HepG2 (cell line): ENCODE measurements around the gene ACP1. TPM values are rescaled to one million over a fixed set of nuclear protein-coding genes. Genes with fewer than 3 reads are reported as not detected.
A peak's percentile ranks its signal among the peaks of the same experiment; 100 is the strongest.

Experiments
- FIP1L1 ChIP-seq: fragments of 200-400 bp; formaldehyde crosslinking; IDR thresholded peaks from 2 replicates; pipeline ENCODE4 v1.6.1; 2018; ENCODE audit warnings: low read depth, mild to moderate bottlenecking, low read length, moderate library complexity, borderline replicate concordance; ENCODE audit not compliant: insufficient read depth
- FOSL1 ChIP-seq: sonication (generic); formaldehyde crosslinking; IDR thresholded peaks from 2 replicates; pipeline ENCODE4 v1.9.0; 2021; ENCODE audit warnings: missing genetic modification reagents, borderline replicate concordance
- GATAD2A ChIP-seq: IDR thresholded peaks from 2 replicates; pipeline ENCODE4 v1.6.1; 2016
- GLI4 ChIP-seq: sonication (generic); formaldehyde crosslinking; IDR thresholded peaks from 2 replicates; pipeline ENCODE4 v1.5.1; 2020; ENCODE audit warnings: missing genetic modification reagents, mild to moderate bottlenecking, moderate library complexity, borderline replicate concordance
- HNF4A ChIP-seq: sonication (generic); formaldehyde crosslinking; IDR thresholded peaks from 2 replicates; pipeline ENCODE4 v1.4.0; 2020; ENCODE audit warnings: missing genetic modification reagents
- KLF15 ChIP-seq: sonication (generic); formaldehyde crosslinking; IDR thresholded peaks from 2 replicates; pipeline ENCODE4 v1.8.1; 2023; ENCODE audit warnings: borderline replicate concordance, mild to moderate bottlenecking, inconsistent platforms, missing genetic modification reagents, mixed read lengths
- KMT2A ChIP-seq: sonication (generic); formaldehyde crosslinking; IDR thresholded peaks from 2 replicates; pipeline ENCODE4 v1.4.0; 2020; ENCODE audit warnings: missing genetic modification reagents
- MIER2 ChIP-seq: IDR thresholded peaks from 2 replicates; pipeline ENCODE4 v1.6.1; 2016; ENCODE audit warnings: missing biosample characterization, missing genetic modification reagents
- PHF21A ChIP-seq: sonication (generic); formaldehyde crosslinking; IDR thresholded peaks from 2 replicates; pipeline ENCODE4 v1.5.0; 2020; ENCODE audit warnings: mild to moderate bottlenecking, missing genetic modification reagents
- RFX1 ChIP-seq: fragments of 450-650 bp; IDR thresholded peaks from 2 replicates; pipeline ENCODE4 v1.6.1; 2017
- RNF219 ChIP-seq: sonication (generic); formaldehyde crosslinking; IDR thresholded peaks from 2 replicates; pipeline ENCODE4 v1.5.0; 2020; ENCODE audit warnings: mild to moderate bottlenecking, missing genetic modification reagents
- SATB2 ChIP-seq: sonication (generic); formaldehyde crosslinking; IDR thresholded peaks from 2 replicates; pipeline ENCODE4 v1.5.0; 2020; ENCODE audit warnings: missing genetic modification reagents
- THAP11 ChIP-seq: IDR thresholded peaks from 2 replicates; pipeline ENCODE4 v1.6.1; 2016; ENCODE audit warnings: missing biosample characterization, missing genetic modification reagents
- ZBTB8A ChIP-seq: sonication (generic); formaldehyde crosslinking; IDR thresholded peaks from 2 replicates; pipeline ENCODE4 v1.4.0; 2020; ENCODE audit warnings: mild to moderate bottlenecking, low read depth, missing genetic modification reagents, borderline replicate concordance
- ZNF713 ChIP-seq: sonication (generic); formaldehyde crosslinking; IDR thresholded peaks from 2 replicates; pipeline ENCODE4 v1.4.0; 2020; ENCODE audit warnings: mild to moderate bottlenecking, missing genetic modification reagents
- ZNF772 ChIP-seq: sonication (generic); formaldehyde crosslinking; IDR thresholded peaks from 2 replicates; pipeline ENCODE4 v1.5.0; 2020; ENCODE audit warnings: mild to moderate bottlenecking, missing genetic modification reagents
- ZNF850 ChIP-seq: sonication (generic); formaldehyde crosslinking; conservative IDR thresholded peaks from 2 replicates; pipeline ENCODE4 v1.9.0; 2021; ENCODE audit warnings: mild to moderate bottlenecking, missing genetic modification reagents
- ZSCAN9 ChIP-seq: IDR thresholded peaks from 2 replicates; pipeline ENCODE4 v1.6.1; 2016; ENCODE audit warnings: borderline replicate concordance
- polyA plus RNA-seq, 8 experiments: library from polyadenylated mRNA; depleted of rRNA in 3 of 8; stranded (reverse) in 7 of 8; unstranded in 1 of 8; fragments of >200 nt; fragmentation: Illumina TruSeq in 4 of 8; extraction: Trizol in 4 of 8; gene quantifications; 2 replicates each; pipeline versions ENCODE4 v1.2.1 to v1.2.3, GENCODE V29; 2011 to 2016; ENCODE audit warnings: low read depth in 4 of 8, missing spikeins in 1 of 8, mixed read lengths in 1 of 8; ENCODE audit not compliant: insufficient read depth in 1 of 8
- total RNA-seq, 5 experiments: library from RNA; depleted of rRNA; stranded (reverse); fragments of >200 nt; fragmentation: Illumina TruSeq; extraction: Trizol; gene quantifications; 2 replicates each; pipeline ENCODE4 v1.2.3, GENCODE V29; 2016; ENCODE audit warnings: low read depth in 1 of 5
- TF ChIP-seq, protein P1 (sequence below): sonication (generic); formaldehyde crosslinking; IDR thresholded peaks from 2 replicates; pipeline ENCODE4 v1.8.1; 2023; ENCODE audit warnings: missing genetic modification reagents, inconsistent platforms, borderline replicate concordance
- TF ChIP-seq, protein P2 (sequence below): IDR thresholded peaks from 2 replicates; pipeline ENCODE4 v1.6.1; 2018; ENCODE audit warnings: missing genetic modification reagents
- TF ChIP-seq, protein P3 (sequence below): sonication (generic); formaldehyde crosslinking; IDR thresholded peaks from 2 replicates; pipeline ENCODE4 v1.5.1; 2020; ENCODE audit warnings: missing genetic modification reagents, mild to moderate bottlenecking, borderline replicate concordance
- TF ChIP-seq, protein P4 (sequence below): sonication (generic); formaldehyde crosslinking; IDR thresholded peaks from 2 replicates; pipeline ENCODE4 v1.4.0; 2020; ENCODE audit warnings: mild to moderate bottlenecking, missing genetic modification reagents
- TF ChIP-seq, protein P5 (sequence below): sonication (generic); formaldehyde crosslinking; conservative IDR thresholded peaks from 2 replicates; pipeline ENCODE4 v1.5.0; 2020; ENCODE audit warnings: missing genetic modification reagents

Gene ACP1
- total and polyA plus RNA-seq, 2 of the 13 experiments (the other 11 are each of a cell fraction or from before 2014, with no cell fraction given), result 246 to 348 TPM

DNA sequence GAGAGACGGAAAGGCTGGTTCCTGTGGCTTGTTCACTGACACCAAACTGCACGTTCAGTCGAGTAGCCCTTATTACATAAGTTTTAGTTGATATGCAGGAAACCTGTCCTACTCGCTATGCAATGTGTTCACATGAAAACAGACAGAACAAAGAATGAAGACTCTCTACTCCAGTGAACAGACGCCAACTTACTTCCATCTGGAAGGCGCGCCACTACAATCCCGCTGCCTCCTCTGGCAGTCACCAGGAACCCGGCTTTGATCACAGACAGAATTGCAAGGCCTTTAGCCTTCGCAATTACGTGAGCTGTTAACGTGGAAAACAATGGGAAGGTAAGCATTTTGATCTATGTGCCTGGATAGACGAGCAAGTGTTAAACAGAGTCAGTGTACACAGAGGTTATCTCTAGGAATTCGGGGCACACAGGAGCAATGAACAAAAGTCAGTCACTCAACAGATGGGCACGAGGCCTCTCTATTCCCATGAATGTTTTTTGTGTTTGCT is 15.2 kb upstream of the ACP1 start (continued):
- TF ChIP-seq ZBTB8A (CRISPR knock-in tag), result no peak
- no peak for TF ChIP-seq SATB2 (CRISPR knock-in tag)
- TF ChIP-seq, protein P1, sequence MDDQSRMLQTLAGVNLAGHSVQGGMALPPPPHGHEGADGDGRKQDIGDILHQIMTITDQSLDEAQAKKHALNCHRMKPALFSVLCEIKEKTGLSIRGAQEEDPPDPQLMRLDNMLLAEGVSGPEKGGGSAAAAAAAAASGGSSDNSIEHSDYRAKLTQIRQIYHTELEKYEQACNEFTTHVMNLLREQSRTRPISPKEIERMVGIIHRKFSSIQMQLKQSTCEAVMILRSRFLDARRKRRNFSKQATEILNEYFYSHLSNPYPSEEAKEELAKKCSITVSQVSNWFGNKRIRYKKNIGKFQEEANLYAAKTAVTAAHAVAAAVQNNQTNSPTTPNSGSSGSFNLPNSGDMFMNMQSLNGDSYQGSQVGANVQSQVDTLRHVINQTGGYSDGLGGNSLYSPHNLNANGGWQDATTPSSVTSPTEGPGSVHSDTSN (CRISPR knock-in tag), result no peak
- TF ChIP-seq ZNF772 (CRISPR knock-in tag), result peak; percentile 85; the same call in 1 of the 2 replicates
- TF ChIP-seq THAP11 (CRISPR knock-in tag), result peak; percentile 70; the same call in 1 of the 2 replicates
- no peak for TF ChIP-seq RFX1
- TF ChIP-seq, protein P2, sequence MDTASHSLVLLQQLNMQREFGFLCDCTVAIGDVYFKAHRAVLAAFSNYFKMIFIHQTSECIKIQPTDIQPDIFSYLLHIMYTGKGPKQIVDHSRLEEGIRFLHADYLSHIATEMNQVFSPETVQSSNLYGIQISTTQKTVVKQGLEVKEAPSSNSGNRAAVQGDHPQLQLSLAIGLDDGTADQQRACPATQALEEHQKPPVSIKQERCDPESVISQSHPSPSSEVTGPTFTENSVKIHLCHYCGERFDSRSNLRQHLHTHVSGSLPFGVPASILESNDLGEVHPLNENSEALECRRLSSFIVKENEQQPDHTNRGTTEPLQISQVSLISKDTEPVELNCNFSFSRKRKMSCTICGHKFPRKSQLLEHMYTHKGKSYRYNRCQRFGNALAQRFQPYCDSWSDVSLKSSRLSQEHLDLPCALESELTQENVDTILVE (CRISPR knock-in tag), result peak; percentile 69; the same call in 1 of the 2 replicates
- TF ChIP-seq, protein P3, sequence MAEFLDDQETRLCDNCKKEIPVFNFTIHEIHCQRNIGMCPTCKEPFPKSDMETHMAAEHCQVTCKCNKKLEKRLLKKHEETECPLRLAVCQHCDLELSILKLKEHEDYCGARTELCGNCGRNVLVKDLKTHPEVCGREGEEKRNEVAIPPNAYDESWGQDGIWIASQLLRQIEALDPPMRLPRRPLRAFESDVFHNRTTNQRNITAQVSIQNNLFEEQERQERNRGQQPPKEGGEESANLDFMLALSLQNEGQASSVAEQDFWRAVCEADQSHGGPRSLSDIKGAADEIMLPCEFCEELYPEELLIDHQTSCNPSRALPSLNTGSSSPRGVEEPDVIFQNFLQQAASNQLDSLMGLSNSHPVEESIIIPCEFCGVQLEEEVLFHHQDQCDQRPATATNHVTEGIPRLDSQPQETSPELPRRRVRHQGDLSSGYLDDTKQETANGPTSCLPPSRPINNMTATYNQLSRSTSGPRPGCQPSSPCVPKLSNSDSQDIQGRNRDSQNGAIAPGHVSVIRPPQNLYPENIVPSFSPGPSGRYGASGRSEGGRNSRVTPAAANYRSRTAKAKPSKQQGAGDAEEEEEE (CRISPR knock-in tag), result no peak
- peak; percentile 64; the same call in 1 of the 2 replicates for TF ChIP-seq MIER2 (CRISPR knock-in tag)
- peak; percentile 74 for TF ChIP-seq PHF21A (CRISPR knock-in tag)
- peak; percentile 96 for TF ChIP-seq GATAD2A (CRISPR knock-in tag)
- TF ChIP-seq, protein P4, sequence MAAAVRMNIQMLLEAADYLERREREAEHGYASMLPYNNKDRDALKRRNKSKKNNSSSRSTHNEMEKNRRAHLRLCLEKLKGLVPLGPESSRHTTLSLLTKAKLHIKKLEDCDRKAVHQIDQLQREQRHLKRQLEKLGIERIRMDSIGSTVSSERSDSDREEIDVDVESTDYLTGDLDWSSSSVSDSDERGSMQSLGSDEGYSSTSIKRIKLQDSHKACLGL, result no peak
- no peak; the same call in 1 of the 2 replicates for TF ChIP-seq KLF15 (CRISPR knock-in tag)
- peak; percentile 91 for TF ChIP-seq HNF4A (CRISPR knock-in tag)
- TF ChIP-seq GLI4 (CRISPR knock-in tag), result no peak
- TF ChIP-seq FOSL1 (CRISPR knock-in tag), result no peak
- TF ChIP-seq RNF219, result no peak
- TF ChIP-seq ZNF850 (CRISPR knock-in tag), result no peak
- TF ChIP-seq FIP1L1, result no peak
- no peak for TF ChIP-seq ZNF713 (CRISPR knock-in tag)
- TF ChIP-seq ZSCAN9 (CRISPR knock-in tag), result peak; percentile 83; the same call in 1 of the 2 replicates
- TF ChIP-seq KMT2A, result peak; percentile 82
- TF ChIP-seq, protein P5, sequence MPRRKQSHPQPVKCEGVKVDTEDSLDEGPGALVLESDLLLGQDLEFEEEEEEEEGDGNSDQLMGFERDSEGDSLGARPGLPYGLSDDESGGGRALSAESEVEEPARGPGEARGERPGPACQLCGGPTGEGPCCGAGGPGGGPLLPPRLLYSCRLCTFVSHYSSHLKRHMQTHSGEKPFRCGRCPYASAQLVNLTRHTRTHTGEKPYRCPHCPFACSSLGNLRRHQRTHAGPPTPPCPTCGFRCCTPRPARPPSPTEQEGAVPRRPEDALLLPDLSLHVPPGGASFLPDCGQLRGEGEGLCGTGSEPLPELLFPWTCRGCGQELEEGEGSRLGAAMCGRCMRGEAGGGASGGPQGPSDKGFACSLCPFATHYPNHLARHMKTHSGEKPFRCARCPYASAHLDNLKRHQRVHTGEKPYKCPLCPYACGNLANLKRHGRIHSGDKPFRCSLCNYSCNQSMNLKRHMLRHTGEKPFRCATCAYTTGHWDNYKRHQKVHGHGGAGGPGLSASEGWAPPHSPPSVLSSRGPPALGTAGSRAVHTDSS, result no peak
